Heart right ventricle (tissue), 16 donors: Measurements from ENCODE around the gene SHLD2. TPM values are rescaled to one million over a fixed set of nuclear protein-coding genes. Genes with fewer than 3 reads are reported as not detected.
"Not testable (repeated sequence)": the region's sequence is repeated elsewhere in the genome, so short reads cannot be mapped to it uniquely, and the experiment has no call there.

Source experiments
- ATAC-seq, 8 donors: fragments of 200-7000 bp; cut with Tn5 transposase; one replicate each; pipeline ENCODE4 v1.9.1; 2020; ENCODE audit warnings: mild to moderate bottlenecking in 8 of 8, moderate library complexity in 8 of 8, moderate number of reproducible peaks in 1 of 8
- DNase-seq, 2 donors: peaks; one replicate each; pipeline ENCODE4 v3.0.0-alpha.2; 2020
- H3K27ac ChIP-seq, 10 donors: fragments of 200-600 bp; sonication (generic) in 2 of 10; one replicate each; pipeline versions ENCODE4 v1.5.0 to v1.8.0; 2020 to 2022; ENCODE audit warnings: mild to moderate bottlenecking in 3 of 10
- H3K27me3 ChIP-seq, 7 donors: fragments of 200-600 bp; one replicate each; pipeline ENCODE4 v1.8.0; 2021 to 2022; ENCODE audit warnings: mild to moderate bottlenecking in 2 of 7
- H3K36me3 ChIP-seq, 9 donors: fragments of 200-600 bp; sonication (generic) in 1 of 9; one replicate each; pipeline versions ENCODE4 v1.5.0 to v1.8.0; 2020 to 2022; ENCODE audit warnings: mild to moderate bottlenecking in 2 of 9
- H3K4me1 ChIP-seq, 9 donors: fragments of 200-600 bp; sonication (generic) in 1 of 9; one replicate each; pipeline versions ENCODE4 v1.5.0 to v1.8.0; 2020 to 2022; ENCODE audit warnings: mild to moderate bottlenecking in 4 of 9
- H3K4me3 ChIP-seq, 10 donors: fragments of 200-600 bp; sonication (generic) in 2 of 10; one replicate each; pipeline versions ENCODE4 v1.5.0 to v1.8.0; 2020 to 2022; ENCODE audit warnings: mild to moderate bottlenecking in 7 of 10, moderate library complexity in 2 of 10
- H3K9me3 ChIP-seq, 11 donors: fragments of 200-600 bp in 10 of 11; sonication (generic) in 2 of 11; one replicate each; pipeline versions ENCODE4 v1.5.0 to v1.8.0; 2013 to 2022; ENCODE audit warnings: mild to moderate bottlenecking in 2 of 11, control low read depth in 1 of 11, moderate library complexity in 1 of 11
- WGBS, 2 donors: extraction: QIAGEN DNeasy Blood & Tissue Kit; methylation state at CpG; one replicate each; pipeline ENCODE4 v1.1.7; 2013; ENCODE audit warnings: inconsistent platforms in 1 of 2; 5-methylcytosine and 5-hydroxymethylcytosine counted together
- intact Hi-C, 10 donors: fragments of 100-400 bp; cut with DNase I; formaldehyde crosslinking; loops; one replicate each; pipeline versions ENCODE4 v1.11.1 to v1.14.2; 2022
- polyA plus RNA-seq, 2 donors: library from polyadenylated mRNA; stranded (reverse); fragments of 200-250 nt; gene quantifications; one replicate each; pipeline ENCODE4 v1.2.3, GENCODE V29; 2013
- total RNA-seq, 10 donors: library from RNA; stranded (reverse); fragmentation: NEBNext Ultra II Directional in 3 of 10; extraction: Animal tissue kit (Norgen Biotek cat#: 25700) in 3 of 10; gene quantifications; one replicate each; pipeline versions ENCODE4 v1.2.1 to v1.2.4, GENCODE V29; 2021 to 2023
- donor health status: Arrhythmogenic right ventricular cardiomyopathy.
- donor health status: ischemic (EF 13 %, LVEDD 7.1; RV severe dilation, severe dysfunction).
- donor health status: healthy with polysubstance abuse.
- donor health status: DM: no; HTN: yes; CAD: no.
- donor health status: DM: no; HTN: no; CAD: no.
- donor health status: ischemic (EF 25% LVEDD 6.9; RV normal size, moderate dysfunction).
- donor health status: ischemic (EF 25% LVEDD 5.7; RV mildly dilated, moderate dysfunction).
- donor health status: healthy.
- donor health status: DM: yes; HTN: yes; CAD: no.
- donor health status: Ischemic cardiomyopathy.
- donor health status: ischemic (EF 35%, LVEDD 5.7; RV mildly dilated, moderate dysfunction).
- donor health status: nonischemic (EF 11% LVEDD 7.7; RV severe dilation, severe dysfunction).
- donor health status: DM: yes; HTN: yes; CAD: no.
- donor health status: PGD.
- donor health status: ischemic (EF 29% LVEDD 5.4; RV normal size, mild dysfunction).
- donor health status: nonischemic (EF 23%, LVEDD 6.1; RV moderate dilation, normal function).

Gene SHLD2
- total and polyA plus RNA-seq, 12 donors = 9.4 to 16.1 (median 11.1) TPM

DNA sequence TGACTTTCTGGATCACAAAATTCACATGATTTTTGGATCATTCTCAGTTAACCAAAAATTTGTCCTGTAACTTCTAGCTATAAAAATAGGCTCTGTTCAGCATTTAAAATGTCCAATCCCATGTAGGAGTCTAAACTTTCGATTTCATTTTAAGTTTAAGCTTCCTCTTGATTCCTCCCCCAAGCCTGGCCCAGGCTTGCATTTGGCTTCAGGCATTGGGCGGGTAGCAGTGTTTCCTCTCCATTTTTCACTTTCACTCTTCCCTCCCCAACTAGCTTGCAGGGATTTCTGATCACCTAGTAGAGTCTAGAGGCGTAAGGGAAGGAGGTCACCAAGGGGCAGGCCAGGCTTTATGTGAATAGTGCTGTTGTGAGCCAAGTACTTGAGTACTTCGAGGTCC, 109.8 kb downstream of the SHLD2 start:
- H3K36me3 ChIP-seq, H3K9me3 ChIP-seq, intact Hi-C loops, DNase-seq, H3K27me3 ChIP-seq, H3K27ac ChIP-seq: not testable (repeated sequence)
- 37 to 44% methylated on average over 2 of the region's 4 CpGs for WGBS, 2 donors
- H3K4me3 ChIP-seq = peak overlapping the region in 2 of 10 donors; percentile 58 to 67
- H3K4me1 ChIP-seq = peaks cover 0 to 12% (median 6%) of the 10 kb centered on the region in 9 donors
- peak in 5 of 8 donors; percentile 10 to 55 (median 39) for ATAC-seq

DNA sequence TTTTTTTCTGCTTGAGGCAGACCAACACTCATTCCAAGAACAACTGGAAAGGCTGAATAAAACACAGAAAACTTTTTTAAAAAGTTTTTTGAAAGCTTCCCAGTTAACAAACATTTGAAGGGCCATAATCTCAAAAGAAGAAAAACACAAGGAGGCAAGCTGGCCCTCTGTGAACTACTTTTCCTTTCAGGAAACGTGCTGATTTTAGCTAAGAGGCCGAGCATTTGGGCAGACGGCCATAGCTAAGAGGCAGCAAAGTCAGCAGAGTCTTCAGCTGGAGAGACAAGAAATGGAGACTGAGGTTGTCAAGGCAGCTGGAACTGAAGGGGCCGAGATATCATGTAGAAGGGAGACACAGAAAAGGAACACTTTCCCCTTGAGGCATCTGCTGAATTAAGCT, 111.9 kb downstream of the SHLD2 start:
- H3K4me3 ChIP-seq, intact Hi-C loops, H3K36me3 ChIP-seq, H3K9me3 ChIP-seq, DNase-seq, H3K27me3 ChIP-seq: not testable (repeated sequence)
- Histone ChIP-seq H3K27ac (peak overlapping the region in 1 of 10 donors; percentile 44), H3K4me1 (peaks cover 0 to 12% (median 4%) of the 10 kb centered on the region in 9 donors)
- WGBS, 2 donors = 48 to 52% methylated on average over 4 of the region's 4 CpGs
- peak in 5 of 8 donors; percentile 28 to 38 (median 29) for ATAC-seq

DNA sequence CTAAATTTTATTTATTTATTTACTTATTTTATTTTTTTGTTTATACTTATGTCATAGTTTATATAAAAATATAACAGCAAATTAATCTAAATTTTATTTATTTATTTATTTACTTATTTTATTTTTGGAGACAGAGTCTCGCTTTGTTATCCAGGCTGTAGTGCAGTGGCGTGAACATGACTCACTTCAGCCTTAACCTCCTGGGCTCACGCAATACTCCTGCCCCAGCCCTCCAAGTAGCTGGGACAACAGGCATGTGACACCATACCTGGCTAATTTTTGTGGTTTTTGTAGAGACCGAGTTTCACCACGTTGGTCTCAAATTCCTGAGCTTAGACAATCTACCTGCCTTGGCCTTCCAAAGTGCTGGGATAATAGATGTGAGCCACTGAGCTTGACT, 115.3 kb downstream of the SHLD2 start:
- DNase-seq, H3K27me3 ChIP-seq, H3K36me3 ChIP-seq, H3K9me3 ChIP-seq, ATAC-seq, intact Hi-C loops, H3K4me3 ChIP-seq, H3K27ac ChIP-seq: not testable (repeated sequence)
- H3K4me1 ChIP-seq = peaks cover 0 to 22% (median 8%) of the 10 kb centered on the region in 9 donors
- 95 to 97% methylated on average over 5 of the region's 5 CpGs for WGBS, 2 donors

DNA sequence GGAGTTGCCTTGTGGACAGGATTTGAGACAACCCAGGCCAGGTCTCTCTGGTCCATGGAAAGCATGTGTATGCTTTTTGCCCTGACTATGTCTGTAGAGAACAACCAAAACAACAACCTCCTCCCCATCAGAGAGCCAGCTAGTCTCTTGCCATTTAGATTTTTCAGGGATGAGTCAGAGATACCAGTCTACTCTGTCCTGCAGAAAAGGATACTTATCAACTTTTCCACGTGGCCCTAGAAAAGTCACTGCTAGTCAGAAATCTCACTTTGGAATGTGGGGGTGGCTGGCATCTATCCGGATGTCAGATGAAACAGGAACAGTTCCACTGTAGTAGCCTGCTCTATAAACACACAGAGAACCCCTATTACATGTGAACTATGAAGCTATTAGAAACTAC, 116.8 kb downstream of the SHLD2 start:
- H3K4me1 ChIP-seq = peaks cover 0 to 23% (median 8%) of the 10 kb centered on the region in 9 donors
- H3K36me3 ChIP-seq, H3K27ac ChIP-seq, ATAC-seq, H3K9me3 ChIP-seq, intact Hi-C loops, DNase-seq, H3K27me3 ChIP-seq, H3K4me3 ChIP-seq: not testable (repeated sequence)
- WGBS, 2 donors = 49 to 52% methylated on average over 2 of the region's 2 CpGs

DNA sequence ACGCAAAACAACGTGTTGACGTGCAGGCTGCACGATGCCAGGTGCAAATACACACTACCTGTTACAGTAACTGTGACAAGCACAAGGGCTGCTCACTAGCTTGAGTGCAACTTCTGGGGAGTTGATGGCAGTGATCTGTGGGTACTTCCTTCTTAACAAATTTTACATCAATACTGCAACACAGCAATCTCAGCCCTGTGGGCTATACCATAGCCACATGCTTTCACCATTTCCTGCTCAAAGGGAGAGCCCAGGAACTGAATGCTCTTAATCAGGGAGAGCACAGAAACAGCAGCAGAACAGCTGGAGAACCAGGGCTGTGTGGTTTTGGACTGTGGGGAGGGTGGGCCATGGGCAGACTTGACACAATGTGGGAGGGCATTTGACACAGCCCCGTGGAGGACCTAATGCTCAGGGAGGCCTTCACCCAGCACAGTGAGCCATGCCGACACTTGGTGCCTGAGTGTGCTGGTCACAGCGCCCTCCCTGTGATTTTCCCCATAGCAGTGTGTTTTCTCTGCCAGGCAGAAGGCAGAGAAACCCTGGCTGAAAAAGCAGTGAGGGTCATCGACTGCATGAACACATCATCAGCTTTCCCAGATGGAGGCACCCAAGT, 118.3 kb downstream of the SHLD2 start:
- peak in 3 of 8 donors; percentile 3 to 24 (median 7) for ATAC-seq
- peak overlapping the region in 6 of 10 donors; percentile 25 to 78 (median 54) for H3K27ac ChIP-seq
- intact Hi-C loops = not testable (repeated sequence)

DNA sequence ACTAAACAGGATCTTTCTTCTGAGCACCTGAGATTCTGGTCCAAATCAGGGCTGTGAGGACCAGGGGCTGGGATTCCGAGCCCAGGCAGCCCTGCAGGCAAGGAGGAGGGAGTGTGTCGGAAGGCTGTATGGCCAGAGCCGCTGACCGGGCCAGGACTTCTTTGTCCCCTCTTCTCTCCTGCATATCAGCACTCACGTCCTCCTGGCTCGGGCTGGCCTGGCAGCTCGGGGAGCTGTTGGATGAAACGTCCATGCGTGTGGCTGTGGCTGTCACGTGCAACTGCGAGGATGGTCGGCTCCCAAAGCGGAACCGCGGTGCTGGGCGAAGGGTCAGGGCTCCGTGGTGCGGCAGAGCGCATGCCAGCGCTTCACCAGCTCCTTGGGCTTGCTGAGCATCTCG, 118.8 kb downstream of the SHLD2 start:
- H3K27ac ChIP-seq = peak overlapping the region in 8 of 10 donors; percentile 25 to 78 (median 58)
- ATAC-seq (peak; percentile 51 to 92 (median 86)), DNase-seq (peak; percentile 55 to 65)
- H3K4me3 ChIP-seq, intact Hi-C loops, H3K36me3 ChIP-seq, H3K9me3 ChIP-seq, H3K27me3 ChIP-seq: not testable (repeated sequence)
- WGBS, 2 donors = 58 to 73% methylated on average over 16 to 19 of the region's 21 CpGs
- peaks cover 0 to 17% (median 8%) of the 10 kb centered on the region in 9 donors for H3K4me1 ChIP-seq

More for the DNA sequence above, 118.3 kb downstream of the SHLD2 start:
- DNase-seq, H3K36me3 ChIP-seq, H3K27me3 ChIP-seq, H3K4me3 ChIP-seq, H3K9me3 ChIP-seq: not testable (repeated sequence)
- peaks cover 0 to 17% (median 8%) of the 10 kb centered on the region in 9 donors for H3K4me1 ChIP-seq
- 79 to 90% methylated on average over 7 of the region's 8 CpGs for WGBS, 2 donors

DNA sequence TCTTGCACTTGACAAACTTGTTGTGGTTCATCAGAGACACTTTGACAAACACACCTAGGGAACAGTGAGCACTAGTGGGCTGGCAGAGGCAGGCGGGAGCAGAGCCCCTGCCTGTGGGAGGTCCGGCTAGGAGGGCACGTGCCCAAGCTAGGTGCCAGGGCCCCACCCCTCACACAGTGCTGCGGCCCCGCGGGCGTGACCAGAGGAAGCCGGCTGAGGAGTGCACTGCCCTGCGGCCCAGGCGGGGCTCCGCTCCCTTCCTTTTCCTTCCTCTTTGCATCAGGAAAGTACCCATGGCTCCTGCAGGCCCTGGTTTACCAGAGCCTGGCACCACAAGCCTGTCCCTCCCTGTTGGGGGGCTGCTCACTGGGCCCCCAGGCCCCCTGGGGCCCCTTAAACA, 121.1 kb downstream of the SHLD2 start:
- H3K9me3 ChIP-seq, H3K4me3 ChIP-seq, H3K27me3 ChIP-seq, intact Hi-C loops, H3K36me3 ChIP-seq, H3K27ac ChIP-seq: not testable (repeated sequence)
- DNase-seq = peak in 1 of 2 donors; percentile 47
- WGBS, 2 donors = 64 to 69% methylated on average over 11 of the region's 11 CpGs
- H3K4me1 ChIP-seq = peaks cover 0 to 17% (median 8%) of the 10 kb centered on the region in 9 donors
- ATAC-seq = peak in 6 of 8 donors; percentile 40 to 55 (median 44)

DNA sequence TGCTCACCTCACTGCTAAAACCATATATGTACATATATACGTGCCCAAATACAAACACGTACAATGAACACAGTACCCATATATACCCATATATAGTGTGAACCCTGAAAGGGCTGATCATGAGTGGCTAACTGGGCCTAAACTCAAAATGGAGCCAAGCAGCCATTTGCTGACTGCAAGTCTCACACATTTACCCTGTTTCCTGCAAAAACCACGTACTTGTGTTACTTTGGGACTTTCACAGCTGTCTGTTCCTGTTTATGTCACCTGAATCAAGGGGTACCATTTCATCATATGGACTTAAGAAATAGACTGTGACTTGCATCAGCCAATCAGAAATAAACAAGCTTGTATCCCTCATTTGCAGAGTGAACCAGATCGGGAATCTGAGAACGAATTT, 124.4 kb downstream of the SHLD2 start:
- H3K27ac ChIP-seq, H3K9me3 ChIP-seq, H3K27me3 ChIP-seq, intact Hi-C loops, H3K4me3 ChIP-seq, H3K36me3 ChIP-seq, DNase-seq, ATAC-seq: not testable (repeated sequence)
- peaks cover 0 to 13% (median under 1%) of the 10 kb centered on the region in 9 donors for H3K4me1 ChIP-seq
- WGBS, 2 donors = 82 to 89% methylated on average over 1 of the region's 5 CpGs

DNA sequence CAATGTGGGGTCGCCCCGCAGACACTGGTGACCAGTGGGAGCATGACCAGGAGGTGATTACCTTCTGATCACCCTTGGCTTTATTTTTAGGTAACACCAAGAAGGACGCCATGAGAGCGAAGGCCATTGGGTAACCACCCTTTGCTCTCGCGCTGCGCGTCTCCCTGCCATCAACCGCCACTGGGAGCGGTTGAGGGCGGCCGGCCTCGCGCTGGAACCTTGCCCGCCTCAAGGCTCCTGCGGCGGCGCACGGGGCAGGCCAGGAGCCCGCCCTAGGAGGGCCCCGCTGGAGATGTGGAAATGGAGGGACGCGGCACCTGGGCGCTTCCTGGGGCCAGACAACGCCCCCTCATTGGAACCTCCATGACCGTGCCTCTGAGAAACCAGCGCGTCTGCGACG, 127.8 kb downstream of the SHLD2 start:
- H3K4me1 ChIP-seq, intact Hi-C loops, DNase-seq, H3K27me3 ChIP-seq, H3K9me3 ChIP-seq, H3K4me3 ChIP-seq, H3K27ac ChIP-seq, ATAC-seq, H3K36me3 ChIP-seq: not testable (repeated sequence)
- 80 to 100% methylated on average over 13 to 30 of the region's 30 CpGs for WGBS, 2 donors

DNA sequence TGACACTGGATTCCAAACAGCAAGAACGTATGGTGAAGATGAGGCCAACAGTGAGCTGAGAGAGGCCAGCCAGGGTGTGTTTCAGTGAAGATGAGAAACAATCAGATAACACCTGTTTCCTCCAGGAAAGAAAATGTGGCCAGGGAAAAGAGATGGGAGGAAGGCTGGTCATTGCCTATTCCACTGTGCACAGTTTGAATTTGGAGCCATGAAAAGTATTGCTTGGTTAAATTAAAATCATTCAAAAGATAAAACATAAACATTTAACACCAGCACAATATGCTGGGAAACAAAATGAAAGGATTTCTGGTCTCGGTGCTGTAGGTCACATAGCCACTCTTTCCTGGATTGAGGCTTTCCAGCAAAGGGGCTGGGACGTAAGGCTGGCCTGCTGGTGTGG, 130.1 kb downstream of the SHLD2 start, which contains the start of gene NUTM2A:
NUTM2A (plus strand) TSS at position 301 of the 400 bp plus-strand sequence. CDS start 383 bp downstream, outside the sequence.
- H3K9me3 ChIP-seq, DNase-seq, intact Hi-C loops, H3K4me3 ChIP-seq, H3K27ac ChIP-seq, ATAC-seq, H3K27me3 ChIP-seq, H3K4me1 ChIP-seq, H3K36me3 ChIP-seq: not testable (repeated sequence)
- WGBS, 2 donors = no CpG with 5 or more reads among the region's 3 CpGs

DNA sequence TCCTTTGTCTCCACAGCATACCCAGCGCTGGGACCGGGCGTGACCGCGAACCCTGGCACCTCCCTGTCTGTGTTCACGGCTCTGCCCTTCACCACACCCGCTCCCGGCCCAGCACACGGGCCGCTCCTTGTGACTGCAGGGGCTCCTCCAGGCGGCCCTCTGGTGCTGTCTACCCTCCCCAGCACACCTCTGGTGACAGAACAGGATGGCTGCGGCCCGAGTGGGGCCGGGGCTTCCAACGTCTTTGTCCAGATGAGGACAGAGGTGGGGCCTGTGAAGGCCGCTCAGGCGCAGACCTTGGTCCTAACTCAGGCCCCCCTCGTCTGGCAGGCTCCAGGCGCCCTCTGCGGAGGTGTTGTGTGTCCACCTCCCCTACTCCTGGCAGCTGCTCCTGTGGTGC, 133.2 kb downstream of the SHLD2 start:
- WGBS, 2 donors = 94 to 97% methylated on average over 6 to 9 of the region's 20 CpGs

More for the DNA sequence above, 133.2 kb downstream of the SHLD2 start:
- H3K27me3 ChIP-seq, H3K4me3 ChIP-seq, H3K27ac ChIP-seq, DNase-seq, intact Hi-C loops, H3K36me3 ChIP-seq, H3K4me1 ChIP-seq, ATAC-seq, H3K9me3 ChIP-seq: not testable (repeated sequence)
